GM23338 (cell line): Measurements from ENCODE around the gene ZBTB20. TPM values are rescaled to one million over a fixed set of nuclear protein-coding genes. Genes with fewer than 3 reads are reported as not detected.
"Not testable (repeated sequence)": the region's sequence is repeated elsewhere in the genome, so short reads cannot be mapped to it uniquely, and the experiment has no call there.

Source experiments
- ATAC-seq: fragments of 200-7000 bp; cut with Tn5 transposase; 3 replicates; pipeline ENCODE4 v1.9.1; 2020
- DNase-seq: peaks from one replicate; pipeline ENCODE4 v3.0.0-alpha.2; 2015; ENCODE audit warnings: low spot score
- H2AFZ ChIP-seq: fragments of 200-600 bp; sonication (generic); 2 replicates; pipeline ENCODE4 v1.8.0; 2016; ENCODE audit warnings: antibody characterized with exemption, mild to moderate bottlenecking, moderate library complexity
- H3F3A ChIP-seq: fragments of 200-600 bp; sonication (generic); replicated peaks from 2 replicates; pipeline ENCODE4 v1.8.0; 2017; ENCODE audit warnings: antibody characterized with exemption, mixed run types, low read depth
- H3K27ac ChIP-seq: fragments of 200-600 bp; sonication (generic); 2 replicates; pipeline ENCODE4 v1.6.1; 2016; ENCODE audit warnings: low read depth
- H3K27me3 ChIP-seq: fragments of 200-600 bp; sonication (generic); 2 replicates; pipeline ENCODE4 v1.8.0; 2016; ENCODE audit warnings: mild to moderate bottlenecking, mixed run types, moderate library complexity; ENCODE audit not compliant: insufficient read depth
- H3K36me3 ChIP-seq: fragments of 200-600 bp; sonication (generic); 2 replicates; pipeline ENCODE4 v1.8.0; 2016; ENCODE audit warnings: mild to moderate bottlenecking; ENCODE audit not compliant: insufficient read depth
- H3K4me1 ChIP-seq: fragments of 200-600 bp; sonication (generic); 2 replicates; pipeline ENCODE4 v1.8.0; 2016; ENCODE audit warnings: mild to moderate bottlenecking, moderate library complexity; ENCODE audit not compliant: insufficient read depth
- H3K4me2 ChIP-seq: fragments of 200-600 bp; sonication (generic); 2 replicates; pipeline ENCODE4 v1.7.1; 2017; ENCODE audit warnings: mixed run types
- H3K4me3 ChIP-seq: fragments of 200-600 bp; sonication (generic); 2 replicates; pipeline ENCODE4 v1.6.1; 2016; ENCODE audit warnings: mixed run types
- H3K79me2 ChIP-seq: fragments of 200-600 bp; sonication (generic); replicated peaks from 2 replicates; pipeline ENCODE4 v1.8.0; 2017; ENCODE audit warnings: mild to moderate bottlenecking; ENCODE audit not compliant: insufficient read depth
- H3K9me2 ChIP-seq: fragments of 200-600 bp; sonication (generic); 2 replicates; pipeline ENCODE4 v1.8.0; 2017; ENCODE audit not compliant: insufficient read depth
- H4K20me1 ChIP-seq: fragments of 200-600 bp; sonication (generic); replicated peaks from 2 replicates; pipeline ENCODE4 v1.8.0; 2017; ENCODE audit warnings: mild to moderate bottlenecking; ENCODE audit not compliant: insufficient read depth
- H3K27ac Mint-ChIP-seq: 2 replicates; pipeline ENCODE4 v1.8.0; 2020; ENCODE audit warnings: inconsistent platforms, mild to moderate bottlenecking, moderate library complexity, mixed read lengths
- H3K27me3 Mint-ChIP-seq: 3 replicates; pipeline ENCODE4 v1.8.0; 2022; ENCODE audit warnings: low read depth, mild to moderate bottlenecking, moderate library complexity, mixed read lengths, inconsistent platforms; ENCODE audit not compliant: insufficient read depth, poor library complexity
- H3K36me3 Mint-ChIP-seq: 3 replicates; pipeline ENCODE4 v1.8.0; 2021; ENCODE audit warnings: low read depth, mild to moderate bottlenecking, inconsistent platforms, moderate library complexity, mixed read lengths
- H3K4me1 Mint-ChIP-seq: 3 replicates; pipeline ENCODE4 v1.8.0; 2020; ENCODE audit warnings: mild to moderate bottlenecking, inconsistent platforms, mixed read lengths
- H3K4me3 Mint-ChIP-seq: 3 replicates; pipeline ENCODE4 v1.8.0; 2021; ENCODE audit warnings: moderate library complexity, mild to moderate bottlenecking, inconsistent platforms, mixed read lengths
- H3K9me3 Mint-ChIP-seq: 3 replicates; pipeline ENCODE4 v1.8.0; 2020; ENCODE audit warnings: moderate library complexity, mild to moderate bottlenecking, inconsistent platforms, mixed read lengths
- CREB1 ChIP-seq: fragments of 250-450 bp; sonication (Bioruptor Pico); IDR thresholded peaks from 2 replicates; pipeline ENCODE4 v1.5.0; 2020; ENCODE audit warnings: low read depth, mild to moderate bottlenecking, moderate library complexity
- EZH2phosphoT487 ChIP-seq: fragments of 200-600 bp; sonication (generic); IDR thresholded peaks from one replicate; pipeline ENCODE4 v1.8.1; 2018; ENCODE audit warnings: antibody characterized with exemption; ENCODE audit not compliant: unreplicated experiment
- NANOG ChIP-seq: IDR thresholded peaks from 2 replicates; pipeline ENCODE4 v1.6.1; 2016; ENCODE audit warnings: antibody characterized with exemption, borderline replicate concordance
- POLR2AphosphoS5 ChIP-seq: IDR thresholded peaks from 2 replicates; pipeline ENCODE4 v1.6.1; 2016; ENCODE audit warnings: antibody characterized with exemption, low read depth
- STAT1 ChIP-seq: IDR thresholded peaks from one replicate; pipeline ENCODE4 v1.6.1; 2016; ENCODE audit warnings: antibody characterized with exemption; ENCODE audit not compliant: unreplicated experiment
- ZNF114 ChIP-seq: fragments of 250-450 bp; sonication (Bioruptor Pico); IDR thresholded peaks from 2 replicates; pipeline ENCODE4 v1.5.0; 2020; ENCODE audit warnings: mild to moderate bottlenecking, moderate library complexity
- ZNF331 ChIP-seq: fragments of 250-450 bp; sonication (Bioruptor Pico); IDR thresholded peaks from 2 replicates; pipeline ENCODE4 v1.5.0; 2020; ENCODE audit warnings: low read depth, mild to moderate bottlenecking, moderate library complexity
- polyA plus RNA-seq: library from polyadenylated mRNA; unstranded; fragments of >200 nt; fragmentation: Nextera tagmentation; extraction: Ambion mirVana; gene quantifications from 2 replicates; pipeline ENCODE4 v1.2.1, GENCODE V29; 2016
- total RNA-seq: library from RNA; depleted of rRNA; stranded (reverse); fragments of >200 nt; shearing (Covaris generic); gene quantifications from 2 replicates; pipeline ENCODE4 v1.2.3, GENCODE V29; 2014

Gene ZBTB20
- total and polyA plus RNA-seq, 2 experiments from 2014 or later: 2.0 to 3.3 TPM

DNA sequence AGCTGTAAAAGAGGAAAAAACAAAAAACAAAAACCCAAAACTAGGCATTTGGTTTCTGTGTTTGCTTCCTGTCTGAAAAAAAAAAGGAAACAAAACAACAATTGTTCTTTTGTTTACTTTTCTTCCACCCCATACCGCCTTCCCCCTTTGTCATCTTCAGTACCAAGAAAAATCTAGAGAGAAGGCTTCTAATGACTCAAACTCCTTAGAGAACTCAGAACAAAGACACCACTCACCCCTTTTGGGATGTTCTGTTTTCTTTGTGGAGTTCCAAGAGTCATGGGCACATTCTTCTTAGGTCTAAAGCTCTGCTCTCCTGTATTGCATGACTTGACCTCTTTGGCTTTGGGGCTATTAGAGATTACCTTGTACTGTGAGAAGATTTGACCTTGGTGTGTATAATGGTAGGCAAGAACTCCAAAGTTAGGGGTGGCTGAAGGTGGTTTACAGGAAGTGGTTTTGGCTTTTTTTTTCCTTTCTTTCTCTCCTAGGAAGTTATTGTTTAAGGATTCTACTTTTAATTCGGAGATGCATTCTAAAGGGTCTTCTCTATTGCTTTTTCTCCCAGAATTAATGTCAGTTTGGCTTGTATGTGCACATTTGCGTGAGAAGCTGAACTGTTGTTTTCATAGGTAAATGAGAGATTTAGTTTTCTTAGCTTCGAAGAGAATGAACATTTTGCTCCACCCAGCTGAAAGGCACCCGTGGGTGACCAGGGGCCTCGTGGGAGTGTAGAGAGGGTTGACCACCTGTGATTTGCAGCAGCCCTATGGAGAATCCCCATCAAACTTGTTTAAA, 39.5 kb upstream of the ZBTB20 start:
- TF ChIP-seq STAT1 (no peak), NANOG (no peak), POLR2AphosphoS5 (no peak)
- no peaks in the 10 kb centered on the region for H3K27me3 Mint-ChIP-seq

DNA sequence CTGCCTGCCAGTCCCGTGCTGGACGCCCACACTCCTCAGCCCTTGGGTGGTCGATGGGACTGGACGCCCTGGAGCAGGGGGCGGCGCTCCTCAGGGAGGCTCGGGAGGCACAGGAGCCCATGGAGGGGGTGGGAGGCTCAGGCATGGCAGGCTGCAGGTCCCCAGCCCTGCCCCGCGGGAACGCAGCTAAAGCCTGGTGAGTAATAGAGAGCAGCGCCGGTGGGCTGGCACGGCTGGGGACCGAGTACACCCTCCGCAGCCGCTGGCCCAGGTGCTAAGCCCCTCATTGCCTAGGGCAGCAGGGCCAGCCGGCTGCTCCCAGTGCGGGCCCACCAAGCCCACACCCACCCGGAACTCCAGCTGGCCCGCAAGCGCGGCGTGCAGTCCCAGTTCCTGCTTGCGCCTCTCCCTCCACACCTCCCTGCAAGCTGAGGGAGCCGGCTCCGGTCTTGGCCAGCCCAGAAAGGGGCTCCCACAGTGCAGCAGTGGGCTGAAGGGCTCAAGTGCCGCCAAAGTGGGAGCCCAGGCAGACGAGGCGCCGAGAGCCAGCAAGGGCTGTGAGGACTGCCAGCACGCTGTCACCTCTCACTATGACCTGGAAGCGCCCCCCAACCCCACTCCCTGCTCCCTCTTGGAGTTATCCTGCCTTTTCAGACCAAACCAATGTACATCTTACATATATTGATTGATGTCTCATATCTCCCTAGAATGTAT, 37.9 kb upstream of the ZBTB20 start:
- not testable (repeated sequence) for H3K4me3 Mint-ChIP-seq, H3K36me3 ChIP-seq, H4K20me1 ChIP-seq, H2AFZ ChIP-seq, ATAC-seq, DNase-seq, H3F3A ChIP-seq, H3K4me3 ChIP-seq, H3K4me1 ChIP-seq, H3K79me2 ChIP-seq, H3K4me1 Mint-ChIP-seq, H3K27ac ChIP-seq, H3K27me3 Mint-ChIP-seq, H3K36me3 Mint-ChIP-seq, H3K9me3 Mint-ChIP-seq, H3K27ac Mint-ChIP-seq, H3K4me2 ChIP-seq, H3K27me3 ChIP-seq
- peaks cover 11% of the 10 kb centered on the region for H3K9me2 ChIP-seq

More for the DNA sequence above, 39.5 kb upstream of the ZBTB20 start:
- H4K20me1 ChIP-seq: no peaks in the 10 kb centered on the region
- H3K4me3 Mint-ChIP-seq: no peak overlapping the region
- H3K9me3 Mint-ChIP-seq: peaks cover 9% of the 10 kb centered on the region
- H3K27ac Mint-ChIP-seq: no peak overlapping the region
- H3K27ac ChIP-seq: no peak overlapping the region
- H3F3A ChIP-seq: no peaks in the 10 kb centered on the region
- H3K4me3 ChIP-seq: no peak overlapping the region
- H3K9me2 ChIP-seq: peaks cover 11% of the 10 kb centered on the region
- no peak overlapping the region for H2AFZ ChIP-seq
- ATAC-seq: no peak; the same call in 1 of the 3 replicates
- no peaks in the 10 kb centered on the region for H3K79me2 ChIP-seq
- no peak overlapping the region for H3K4me2 ChIP-seq
- no peaks in the 10 kb centered on the region for H3K4me1 Mint-ChIP-seq
- H3K27me3 ChIP-seq: no peaks in the 10 kb centered on the region
- no peak for DNase-seq
- H3K4me1 ChIP-seq: peaks cover 3% of the 10 kb centered on the region; the same call in 1 of the 2 replicates
- H3K36me3 ChIP-seq: no peaks in the 10 kb centered on the region
- peaks cover 6% of the 10 kb centered on the region; the same call in 2 of the 3 replicates for H3K36me3 Mint-ChIP-seq

- H3K27me3 Mint-ChIP-seq, H3K4me2 ChIP-seq, H2AFZ ChIP-seq, H3K4me1 Mint-ChIP-seq, DNase-seq, H3K9me2 ChIP-seq, H4K20me1 ChIP-seq, H3F3A ChIP-seq, ATAC-seq, H3K27me3 ChIP-seq, H3K9me3 Mint-ChIP-seq, H3K4me1 ChIP-seq, H3K36me3 Mint-ChIP-seq, H3K4me3 Mint-ChIP-seq, H3K27ac ChIP-seq, H3K36me3 ChIP-seq, H3K27ac Mint-ChIP-seq, H3K79me2 ChIP-seq, H3K4me3 ChIP-seq: not testable (repeated sequence)
Measured at GRCh38 chr3:115178930-115179329, 31.8 kb upstream of the ZBTB20 start.

- H3K9me3 Mint-ChIP-seq: no peaks in the 10 kb centered on the region
- no peaks in the 10 kb centered on the region for H3K4me1 ChIP-seq
- no peaks in the 10 kb centered on the region for H3K27me3 ChIP-seq
- no peaks in the 10 kb centered on the region for H3K9me2 ChIP-seq
- H3F3A ChIP-seq: no peaks in the 10 kb centered on the region
- H4K20me1 ChIP-seq: no peaks in the 10 kb centered on the region
- no peaks in the 10 kb centered on the region for H3K79me2 ChIP-seq
- DNase-seq (no peak), ATAC-seq (no peak)
- H3K4me3 ChIP-seq: no peak overlapping the region
- H3K4me1 Mint-ChIP-seq: no peaks in the 10 kb centered on the region
- no peak overlapping the region for H3K27ac Mint-ChIP-seq
- no peaks in the 10 kb centered on the region for H3K36me3 ChIP-seq
- H2AFZ ChIP-seq: no peak overlapping the region
- no peak overlapping the region for H3K4me3 Mint-ChIP-seq
- H3K36me3 Mint-ChIP-seq: no peaks in the 10 kb centered on the region
- H3K4me2 ChIP-seq: no peak overlapping the region
- H3K27me3 Mint-ChIP-seq: no peaks in the 10 kb centered on the region
- H3K27ac ChIP-seq: no peak overlapping the region
- TF ChIP-seq ZNF331 (CRISPR knock-in tag): no peak
- no peak for TF ChIP-seq ZNF114 (CRISPR knock-in tag)
- TF ChIP-seq EZH2phosphoT487: no peak
- TF ChIP-seq CREB1: no peak
Measured at GRCh38 chr3:115169808-115170207, 22.7 kb upstream of the ZBTB20 start.
